ENCODE data around the gene MARF1. TPM values are rescaled to one million over a fixed set of nuclear protein-coding genes. Genes with fewer than 3 reads are reported as not detected.
A peak's percentile ranks its signal among the peaks of the same experiment; 100 is the strongest.
"Not testable (repeated sequence)": the region's sequence is repeated elsewhere in the genome, so short reads cannot be mapped to it uniquely, and the experiment has no call there.

The MARF1 gene
- total and polyA plus RNA-seq, 9 of the 15 experiments (the other 6 are each of a cell fraction or from before 2014, with no cell fraction given): 4.7 to 33.2 (median 11.7) TPM

GRCh38 chr16:15573896-15574613, 68.9 kb downstream of the MARF1 start (continued):
- TF ChIP-seq ZNF444 (CRISPR knock-in tag; IDR thresholded peaks at IDR 0.05): peak; percentile 71; the same call in 1 of the 2 replicates
- TF ChIP-seq MNT (conservative IDR thresholded peaks at IDR 0.05): peak; percentile 61 to 63; a peak in 3 of 4 replicates
- TF ChIP-seq, protein P1, sequence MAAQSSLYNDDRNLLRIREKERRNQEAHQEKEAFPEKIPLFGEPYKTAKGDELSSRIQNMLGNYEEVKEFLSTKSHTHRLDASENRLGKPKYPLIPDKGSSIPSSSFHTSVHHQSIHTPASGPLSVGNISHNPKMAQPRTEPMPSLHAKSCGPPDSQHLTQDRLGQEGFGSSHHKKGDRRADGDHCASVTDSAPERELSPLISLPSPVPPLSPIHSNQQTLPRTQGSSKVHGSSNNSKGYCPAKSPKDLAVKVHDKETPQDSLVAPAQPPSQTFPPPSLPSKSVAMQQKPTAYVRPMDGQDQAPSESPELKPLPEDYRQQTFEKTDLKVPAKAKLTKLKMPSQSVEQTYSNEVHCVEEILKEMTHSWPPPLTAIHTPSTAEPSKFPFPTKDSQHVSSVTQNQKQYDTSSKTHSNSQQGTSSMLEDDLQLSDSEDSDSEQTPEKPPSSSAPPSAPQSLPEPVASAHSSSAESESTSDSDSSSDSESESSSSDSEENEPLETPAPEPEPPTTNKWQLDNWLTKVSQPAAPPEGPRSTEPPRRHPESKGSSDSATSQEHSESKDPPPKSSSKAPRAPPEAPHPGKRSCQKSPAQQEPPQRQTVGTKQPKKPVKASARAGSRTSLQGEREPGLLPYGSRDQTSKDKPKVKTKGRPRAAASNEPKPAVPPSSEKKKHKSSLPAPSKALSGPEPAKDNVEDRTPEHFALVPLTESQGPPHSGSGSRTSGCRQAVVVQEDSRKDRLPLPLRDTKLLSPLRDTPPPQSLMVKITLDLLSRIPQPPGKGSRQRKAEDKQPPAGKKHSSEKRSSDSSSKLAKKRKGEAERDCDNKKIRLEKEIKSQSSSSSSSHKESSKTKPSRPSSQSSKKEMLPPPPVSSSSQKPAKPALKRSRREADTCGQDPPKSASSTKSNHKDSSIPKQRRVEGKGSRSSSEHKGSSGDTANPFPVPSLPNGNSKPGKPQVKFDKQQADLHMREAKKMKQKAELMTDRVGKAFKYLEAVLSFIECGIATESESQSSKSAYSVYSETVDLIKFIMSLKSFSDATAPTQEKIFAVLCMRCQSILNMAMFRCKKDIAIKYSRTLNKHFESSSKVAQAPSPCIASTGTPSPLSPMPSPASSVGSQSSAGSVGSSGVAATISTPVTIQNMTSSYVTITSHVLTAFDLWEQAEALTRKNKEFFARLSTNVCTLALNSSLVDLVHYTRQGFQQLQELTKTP (IDR thresholded peaks at IDR 0.05; ENCODE audit: low read depth in 1 of 2, partially characterized antibody in 2 of 2): peak; percentile 71 to 81
- peak; percentile 84 for TF ChIP-seq ATF4 (CRISPR knock-in tag; IDR thresholded peaks at IDR 0.05)
- TF ChIP-seq SPI1 (IDR thresholded peaks at IDR 0.05; ENCODE audit: borderline replicate concordance, low read depth, low read length): peak; percentile 32; the same call in 1 of the 2 replicates
- TF ChIP-seq KLF13 (tag; IDR thresholded peaks at IDR 0.05; ENCODE audit: borderline replicate concordance, low read depth): peak; percentile 67; the same call in 1 of the 2 replicates
- TF ChIP-seq MBD2 (IDR thresholded peaks at IDR 0.05; ENCODE audit: borderline replicate concordance, low read depth): 0 out of 2 replicates have a peak, but pooled peaks have one; percentile 27
- TF ChIP-seq DIDO1 (tag; IDR thresholded peaks at IDR 0.05; ENCODE audit: low read depth): peak; percentile 71
- peak; percentile 78 for TF ChIP-seq EP400 (IDR thresholded peaks at IDR 0.05)
- TF ChIP-seq BCL6 (CRISPR knock-in tag; IDR thresholded peaks at IDR 0.05): peak; percentile 82; the same call in 1 of the 2 replicates
- 0 out of 2 replicates have a peak, but pooled peaks have one; percentile 41 for TF ChIP-seq TRIM28 (IDR thresholded peaks at IDR 0.05)
- peak; percentile 31 to 50; a peak in 2 of 4 replicates for TF ChIP-seq SRF (CRISPR knock-in tag; IDR thresholded peaks at IDR 0.05)
- peak; percentile 91 for TF ChIP-seq MECOM (CRISPR knock-in tag; IDR thresholded peaks at IDR 0.05)
- TF ChIP-seq, protein P2, sequence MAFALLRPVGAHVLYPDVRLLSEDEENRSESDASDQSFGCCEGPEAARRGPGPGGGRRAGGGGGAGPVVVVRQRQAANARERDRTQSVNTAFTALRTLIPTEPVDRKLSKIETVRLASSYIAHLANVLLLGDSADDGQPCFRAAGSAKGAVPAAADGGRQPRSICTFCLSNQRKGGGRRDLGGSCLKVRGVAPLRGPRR (CRISPR knock-in tag; IDR thresholded peaks at IDR 0.05): peak; percentile 86
- 0 out of 2 replicates have a peak, but pooled peaks have one; percentile 70 for TF ChIP-seq BRD4 (IDR thresholded peaks at IDR 0.05)
- not testable (repeated sequence) for TF ChIP-seq PBX2 (CRISPR knock-in tag; IDR thresholded peaks at IDR 0.05; ENCODE audit: low read depth)
- 0 out of 2 replicates have a peak, but pooled peaks have one; percentile 19 for TF ChIP-seq PBX2 (tag; conservative IDR thresholded peaks at IDR 0.05; ENCODE audit: low read depth)
